SH-SY5Y (cell line): ENCODE results near the gene FAXDC2.

Experiments used
- GATA2 ChIP-seq: IDR thresholded peaks from 2 replicates; pipeline ENCODE4 v1.6.1; 2011; ENCODE audit warnings: mild to moderate bottlenecking, low read depth, low read length
- GATA3 ChIP-seq: IDR thresholded peaks from 2 replicates; pipeline ENCODE4 v1.6.1; 2011; ENCODE audit warnings: low read depth, mild to moderate bottlenecking, low read length, moderate library complexity

- TF ChIP-seq GATA2 (no peak), GATA3 (no peak)
Observed at GRCh38 chr5:154840435-154841272, 9.7 kb downstream of the FAXDC2 start.
